Skeletal muscle tissue (tissue), 4 donors: ENCODE data around the gene GNAI2. TPM values are rescaled to one million over a fixed set of nuclear protein-coding genes. Genes with fewer than 3 reads are reported as not detected.

ENCODE experiments used
- H3K27ac ChIP-seq: one replicate; pipeline ENCODE4 v1.7.0; 2013; ENCODE audit warnings: mild to moderate bottlenecking, low read depth, low read length, inconsistent platforms
- H3K27me3 ChIP-seq, 3 donors: one replicate each; pipeline ENCODE4 v1.7.0; 2013; ENCODE audit warnings: low read length in 3 of 3; ENCODE audit not compliant: control insufficient read depth in 3 of 3, insufficient read depth in 3 of 3
- H3K36me3 ChIP-seq, 3 donors: one replicate each; pipeline ENCODE4 v1.7.0; 2013; ENCODE audit warnings: low read length in 3 of 3; ENCODE audit not compliant: control insufficient read depth in 3 of 3, insufficient read depth in 3 of 3
- H3K4me1 ChIP-seq, 3 donors: one replicate each; pipeline ENCODE4 v1.7.0; 2013; ENCODE audit warnings: low read length in 3 of 3, mild to moderate bottlenecking in 3 of 3; ENCODE audit not compliant: control insufficient read depth in 3 of 3, insufficient read depth in 3 of 3
- H3K4me3 ChIP-seq, 3 donors: one replicate each; pipeline ENCODE4 v1.7.0; 2013; ENCODE audit warnings: low read length in 3 of 3
- H3K9ac ChIP-seq, 3 donors: one replicate each; pipeline ENCODE4 v1.7.0; 2013; ENCODE audit warnings: low read length in 3 of 3, mild to moderate bottlenecking in 3 of 3, moderate library complexity in 2 of 3, low read depth in 1 of 3
- H3K9me3 ChIP-seq, 3 donors: one replicate each; pipeline ENCODE4 v1.7.0; 2013; ENCODE audit warnings: low read length in 3 of 3; ENCODE audit not compliant: control insufficient read depth in 3 of 3
- total RNA-seq: library from RNA; depleted of rRNA; stranded (reverse); fragments of >200 nt; gene quantifications from one replicate; pipeline ENCODE4 v1.2.3, GENCODE V29; 2014
- donor health status: Osteomylitis.

GNAI2 gene
- total RNA-seq = 78.8 TPM

- no peaks in the 10 kb centered on the region for H3K36me3 ChIP-seq
- no peaks in the 10 kb centered on the region for H3K27me3 ChIP-seq
- peaks cover 43 to 48% (median 45%) of the 10 kb centered on the region in 3 donors for H3K4me1 ChIP-seq
- no peaks in the 10 kb centered on the region for H3K9me3 ChIP-seq
- H3K4me3 ChIP-seq = peak within 1 kb of the TSS; percentile 79 to 90 (median 83)
- H3K9ac ChIP-seq = peak within 1 kb of the TSS; percentile 88 to 91 (median 90)
- peak within 1 kb of the TSS; percentile 86 for H3K27ac ChIP-seq
Observed at GRCh38 chr3:50235716-50236483, at the start of gene GNAI2. TSS of gene GNAI2 (plus strand) at chr3:50236204. CDS start at chr3:50236336, 132 bp downstream.

DNA sequence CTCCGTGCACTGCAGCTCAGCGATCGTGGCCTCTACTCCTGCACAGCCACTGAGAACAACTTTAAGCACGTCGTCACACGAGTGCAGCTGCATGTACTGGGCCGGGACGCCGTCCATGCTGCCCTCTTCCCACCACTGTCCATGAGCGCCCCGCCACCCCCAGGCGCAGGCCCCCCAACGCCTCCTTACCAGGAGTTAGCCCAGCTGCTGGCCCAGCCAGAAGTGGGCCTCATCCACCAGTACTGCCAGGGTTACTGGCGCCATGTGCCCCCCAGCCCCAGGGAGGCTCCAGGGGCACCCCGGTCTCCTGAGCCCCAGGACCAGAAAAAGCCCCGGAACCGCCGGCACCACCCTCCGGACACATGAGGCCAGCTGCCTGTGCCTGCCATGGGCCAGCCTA, 48.3 kb upstream of the GNAI2 start:
- peaks cover 14 to 21% (median 20%) of the 10 kb centered on the region in 3 donors for H3K36me3 ChIP-seq
- H3K9ac ChIP-seq = no peak overlapping the region
- H3K27me3 ChIP-seq = peaks cover 5 to 7% (median 5%) of the 10 kb centered on the region in 3 donors
- H3K27ac ChIP-seq = no peak overlapping the region
- H3K9me3 ChIP-seq = no peaks in the 10 kb centered on the region
- no peak overlapping the region for H3K4me3 ChIP-seq
- peaks cover under 1 to 13% (median 6%) of the 10 kb centered on the region in 3 donors for H3K4me1 ChIP-seq

GRCh38 chr3:50189274-50189673, 46.7 kb upstream of the GNAI2 start:
- peaks cover 13 to 20% (median 17%) of the 10 kb centered on the region in 3 donors for H3K36me3 ChIP-seq
- peaks cover 5 to 26% (median 21%) of the 10 kb centered on the region in 3 donors for H3K4me1 ChIP-seq
- no peak overlapping the region for H3K27ac ChIP-seq
- H3K4me3 ChIP-seq = no peak overlapping the region
- H3K9ac ChIP-seq = no peak overlapping the region
- peaks cover 19 to 22% (median 20%) of the 10 kb centered on the region in 3 donors for H3K27me3 ChIP-seq
- no peaks in the 10 kb centered on the region for H3K9me3 ChIP-seq

DNA sequence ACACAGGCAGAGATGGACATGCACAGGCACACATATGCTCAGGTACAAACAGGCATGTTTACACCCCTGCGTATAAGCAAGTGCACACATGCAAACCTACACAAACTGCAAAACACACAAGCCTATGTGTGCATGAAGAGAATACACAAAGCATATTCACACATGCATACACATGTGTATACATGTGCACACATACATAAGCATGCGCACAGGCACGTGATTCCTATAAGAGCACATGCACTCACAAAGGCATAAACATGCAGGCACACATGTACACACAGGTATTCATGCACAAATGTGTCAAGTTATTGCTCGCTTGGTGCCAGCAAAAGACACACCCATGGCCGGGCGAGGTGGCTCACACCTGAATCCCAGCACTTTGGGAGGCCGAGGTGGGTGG, 46.0 kb upstream of the GNAI2 start:
- H3K4me3 ChIP-seq = no peak overlapping the region
- H3K4me1 ChIP-seq = peaks cover 10 to 32% (median 26%) of the 10 kb centered on the region in 3 donors

GRCh38 chr3:50190936-50191660, 44.9 kb upstream of the GNAI2 start, which contains the start of gene GNAT1:
TSS of gene GNAT1 (plus strand) at chr3:50191610. CDS start at chr3:50191726, 116 bp downstream.
- H3K27ac ChIP-seq = no peak within 1 kb of the TSS
- H3K9me3 ChIP-seq = no peaks in the 10 kb centered on the region
- peaks cover 27 to 30% (median 28%) of the 10 kb centered on the region in 3 donors for H3K27me3 ChIP-seq
- H3K9ac ChIP-seq = no peak within 1 kb of the TSS
- H3K4me1 ChIP-seq = peaks cover 10 to 32% (median 26%) of the 10 kb centered on the region in 3 donors
- no peak within 1 kb of the TSS for H3K4me3 ChIP-seq
- peaks cover 3 to 10% (median 7%) of the 10 kb centered on the region in 3 donors for H3K36me3 ChIP-seq

More for the DNA sequence above, 46.0 kb upstream of the GNAI2 start:
- H3K9me3 ChIP-seq = no peaks in the 10 kb centered on the region
- peaks cover 21 to 27% (median 24%) of the 10 kb centered on the region in 3 donors for H3K27me3 ChIP-seq
- H3K27ac ChIP-seq = no peak overlapping the region
- H3K9ac ChIP-seq = no peak overlapping the region
- peaks cover 8 to 18% (median 13%) of the 10 kb centered on the region in 3 donors for H3K36me3 ChIP-seq

GRCh38 chr3:50192124-50192523, 43.9 kb upstream of the GNAI2 start:
- H3K27ac ChIP-seq = no peak overlapping the region
- no peak overlapping the region for H3K4me3 ChIP-seq
- H3K9ac ChIP-seq = no peak overlapping the region
- peaks cover 0 to 2% (median 0%) of the 10 kb centered on the region in 3 donors for H3K36me3 ChIP-seq
- no peaks in the 10 kb centered on the region for H3K9me3 ChIP-seq
- H3K27me3 ChIP-seq = peaks cover 27 to 30% (median 28%) of the 10 kb centered on the region in 3 donors
- H3K4me1 ChIP-seq = peaks cover 10 to 32% (median 26%) of the 10 kb centered on the region in 3 donors

GRCh38 chr3:50192689-50193141, 43.3 kb upstream of the GNAI2 start:
- Histone ChIP-seq H3K27me3 (peaks cover 27 to 30% (median 28%) of the 10 kb centered on the region in 3 donors), H3K9ac (peak overlapping the region in 1 of 3 donors; percentile 40), H3K36me3 (peaks cover 0 to 2% (median 0%) of the 10 kb centered on the region in 3 donors), H3K4me3 (no peak overlapping the region), H3K9me3 (no peaks in the 10 kb centered on the region), H3K4me1 (peaks cover 10 to 32% (median 26%) of the 10 kb centered on the region in 3 donors), H3K27ac (no peak overlapping the region)

GRCh38 chr3:50193286-50193685, 42.7 kb upstream of the GNAI2 start:
- H3K27ac ChIP-seq = no peak overlapping the region
- no peaks in the 10 kb centered on the region for H3K9me3 ChIP-seq
- peaks cover 27 to 30% (median 28%) of the 10 kb centered on the region in 3 donors for H3K27me3 ChIP-seq
- H3K9ac ChIP-seq = peak overlapping the region in 1 of 3 donors; percentile 40
- H3K4me1 ChIP-seq = peaks cover 10 to 32% (median 26%) of the 10 kb centered on the region in 3 donors
- no peak overlapping the region for H3K4me3 ChIP-seq
- peaks cover 0 to under 1% (median 0%) of the 10 kb centered on the region in 3 donors for H3K36me3 ChIP-seq

DNA sequence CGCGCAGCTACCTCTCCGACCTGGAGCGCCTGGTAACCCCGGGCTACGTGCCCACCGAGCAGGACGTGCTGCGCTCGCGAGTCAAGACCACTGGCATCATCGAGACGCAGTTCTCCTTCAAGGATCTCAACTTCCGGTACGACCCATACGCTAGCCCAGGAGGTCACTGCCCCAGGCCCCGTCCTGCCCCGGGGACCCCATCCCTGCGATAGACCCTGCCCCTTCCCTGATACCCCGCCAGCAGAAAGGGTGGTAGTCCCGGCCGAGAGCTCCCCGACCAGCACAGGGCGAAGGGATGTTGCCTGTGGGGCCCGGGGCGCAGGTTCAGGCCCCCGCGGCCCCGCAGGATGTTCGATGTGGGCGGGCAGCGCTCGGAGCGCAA, 42.3 kb upstream of the GNAI2 start:
- H3K9me3 ChIP-seq = no peaks in the 10 kb centered on the region
- peaks cover 10 to 31% (median 26%) of the 10 kb centered on the region in 3 donors for H3K4me1 ChIP-seq
- no peak overlapping the region for H3K9ac ChIP-seq
- H3K27me3 ChIP-seq = peaks cover 27 to 30% (median 28%) of the 10 kb centered on the region in 3 donors
- H3K4me3 ChIP-seq = no peak overlapping the region
- H3K36me3 ChIP-seq = no peaks in the 10 kb centered on the region
- H3K27ac ChIP-seq = no peak overlapping the region
